HG02798 (cell line): Measurements from ENCODE around the gene PPIF.
A peak's percentile ranks its signal among the peaks of the same experiment; 100 is the strongest.

Experiments
- ATAC-seq: cut with Tn5 transposase; IDR thresholded peaks from one replicate; pipeline ENCODE4 v1.9.1; 2021; ENCODE audit warnings: mild to moderate bottlenecking; ENCODE audit not compliant: unreplicated experiment, poor library complexity

Gene PPIF

DNA sequence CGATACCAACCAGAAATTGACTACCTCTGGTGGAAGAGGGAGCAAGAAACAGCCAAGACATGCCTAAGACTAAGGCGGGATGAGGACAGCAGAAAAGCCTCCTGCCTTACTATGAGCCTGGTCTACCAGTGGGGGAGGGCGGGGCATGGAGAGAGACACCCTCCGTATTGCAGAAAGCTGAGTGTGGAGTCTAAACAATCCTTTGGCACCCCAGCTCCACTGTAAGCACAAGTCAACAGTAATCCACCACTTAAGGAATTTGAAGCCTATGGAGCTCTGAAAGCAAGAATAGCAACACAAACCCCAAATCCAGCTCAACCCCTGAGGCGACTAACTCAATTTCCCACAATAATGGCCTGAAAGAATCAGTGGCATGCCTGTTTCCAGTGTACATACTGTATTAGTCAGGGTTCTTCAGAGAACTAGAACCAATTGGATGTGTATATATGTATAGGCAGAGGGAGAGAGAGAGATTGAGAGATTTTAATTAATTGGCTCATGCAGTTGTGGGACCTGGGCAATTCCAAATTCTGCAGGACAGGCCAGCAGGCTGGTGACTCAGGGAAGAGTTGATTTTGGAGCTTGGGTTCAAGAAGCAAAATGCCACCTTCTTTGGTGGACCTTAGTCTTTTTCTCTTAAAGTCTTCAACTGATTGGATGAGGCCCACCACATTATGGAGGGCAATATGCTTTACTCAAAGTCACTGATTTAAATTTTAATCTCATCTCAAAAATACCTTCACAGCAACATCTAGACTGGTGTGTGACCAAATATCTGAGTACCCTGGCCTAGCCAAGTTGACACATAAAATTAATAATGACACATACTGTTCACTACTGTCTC, 13.5 kb downstream of the PPIF start:
- ATAC-seq, result no peak

DNA sequence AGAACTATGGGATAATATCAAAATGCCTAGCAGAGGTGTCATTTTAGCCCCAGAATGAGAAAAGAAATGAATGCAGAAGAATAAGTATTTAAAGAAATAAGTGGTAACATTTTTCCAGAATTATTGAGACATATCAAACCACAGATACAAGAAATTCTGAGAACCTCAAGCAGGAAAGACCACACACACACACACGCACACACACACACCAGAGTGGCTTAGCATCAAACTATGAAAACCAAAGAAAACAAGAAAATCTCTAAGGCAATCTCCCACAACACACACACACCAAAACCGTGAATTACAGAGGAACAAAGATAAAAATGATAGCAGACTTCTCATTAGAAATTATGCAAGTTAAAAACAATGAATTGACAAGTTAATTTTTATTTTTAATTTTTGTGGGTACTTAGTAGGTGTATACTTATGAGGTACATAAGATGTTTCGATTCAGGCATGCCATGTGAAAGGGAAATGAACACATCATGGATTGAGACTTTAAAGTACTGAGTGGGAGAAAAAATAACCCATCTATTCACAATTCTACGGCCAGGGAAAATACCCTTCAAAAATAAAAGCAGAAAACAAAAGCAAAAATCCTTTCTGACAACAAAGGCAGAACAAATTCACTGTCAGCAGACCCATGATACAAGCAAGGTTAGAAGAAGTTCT, 14.6 kb downstream of the PPIF start:
- ATAC-seq, result no peak

DNA sequence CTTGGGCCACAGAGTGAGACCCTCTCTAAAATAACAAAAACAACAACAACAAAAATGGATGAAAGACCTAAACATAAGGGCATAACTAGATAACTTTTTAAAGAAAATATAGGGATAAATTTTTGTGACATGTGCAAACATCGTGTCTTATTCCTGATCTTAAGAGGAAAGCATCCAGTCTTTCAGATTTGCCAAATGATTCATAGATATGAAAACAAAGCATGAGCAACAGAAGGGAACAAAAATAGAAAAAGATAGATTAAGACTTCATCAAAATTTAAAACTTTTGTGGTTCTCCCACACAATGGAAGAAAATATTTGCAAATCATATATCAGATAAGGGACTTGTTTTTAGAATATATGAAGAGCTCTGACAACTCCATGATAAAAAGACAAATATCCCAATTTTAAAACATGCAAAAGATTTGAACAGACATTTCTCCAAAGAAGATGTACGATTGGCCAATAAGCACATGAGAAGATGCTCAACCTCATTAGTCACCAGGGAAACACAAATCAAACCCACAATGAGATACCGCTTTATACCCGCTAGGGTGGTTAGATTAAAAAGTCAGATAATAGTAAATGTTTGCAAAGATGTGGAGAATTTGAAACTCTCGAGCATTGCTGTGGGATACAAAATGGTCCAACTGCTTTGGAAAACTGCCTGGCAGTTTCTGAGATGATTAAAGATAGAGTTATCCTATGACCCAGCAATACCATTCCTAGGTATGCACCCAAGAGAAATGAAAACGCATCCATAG, 20.3 kb downstream of the PPIF start:
- ATAC-seq, result no peak

DNA sequence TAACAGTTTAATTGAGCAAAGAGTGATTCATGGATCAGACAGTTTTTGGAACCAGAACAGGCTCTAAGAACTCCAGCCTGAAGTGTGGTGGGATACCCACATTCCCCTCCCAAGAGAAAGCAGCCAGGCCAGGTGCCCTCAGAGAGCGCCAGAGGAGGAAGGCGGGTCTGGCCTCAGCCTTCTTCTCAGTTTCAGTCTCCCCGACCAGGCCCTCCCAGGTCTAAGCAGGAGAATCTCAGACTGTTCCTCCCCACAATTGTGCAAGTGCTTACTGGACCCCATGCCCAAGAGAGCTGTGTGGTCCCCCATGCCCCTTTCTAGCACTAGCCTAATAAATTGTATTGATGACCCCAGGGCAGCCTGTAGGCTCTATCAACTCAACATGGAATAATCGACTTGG, 25.6 kb downstream of the PPIF start:
- no peak for ATAC-seq

DNA sequence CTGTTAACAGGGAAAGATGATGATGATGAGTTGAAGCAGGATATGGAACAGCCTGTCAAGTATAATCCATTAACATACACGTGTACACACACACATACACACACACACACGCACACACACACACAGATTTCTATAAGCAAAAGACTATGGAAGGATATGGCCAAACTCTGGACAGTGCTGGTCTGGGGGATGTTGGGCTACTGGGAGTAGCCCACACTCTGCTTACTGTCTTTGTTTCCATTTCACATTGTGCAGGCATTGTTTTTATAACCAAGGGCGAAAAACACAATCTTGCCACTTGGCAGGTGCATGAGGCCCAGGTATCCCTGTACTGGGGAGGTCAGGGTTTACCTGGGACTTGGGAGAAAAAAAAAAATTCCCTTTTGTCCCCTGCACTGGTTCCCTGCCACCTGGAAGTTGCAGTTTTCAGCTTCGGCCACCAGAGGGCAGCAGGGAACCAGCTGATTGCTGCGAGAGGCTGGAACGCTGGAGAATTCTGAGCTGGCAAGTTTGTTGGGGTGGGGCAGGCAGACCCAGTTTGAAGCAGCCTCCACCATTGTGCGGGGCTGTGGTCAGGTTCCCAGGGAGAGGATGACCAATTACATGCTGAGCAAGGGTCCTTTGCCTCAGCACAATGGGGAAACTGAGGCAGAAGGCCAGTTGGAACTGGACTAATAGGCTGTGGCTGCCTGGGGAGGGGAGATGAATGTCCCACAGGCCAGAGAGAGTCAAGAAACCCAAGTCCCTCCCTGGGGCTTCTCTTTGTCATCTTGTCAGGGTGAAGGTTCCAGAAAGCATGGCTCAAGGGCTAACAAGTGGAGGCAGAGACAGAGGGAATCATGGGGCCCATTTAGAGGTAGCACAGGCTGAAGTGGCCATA, 27.3 kb downstream of the PPIF start:
- peak; percentile 70 for ATAC-seq

DNA sequence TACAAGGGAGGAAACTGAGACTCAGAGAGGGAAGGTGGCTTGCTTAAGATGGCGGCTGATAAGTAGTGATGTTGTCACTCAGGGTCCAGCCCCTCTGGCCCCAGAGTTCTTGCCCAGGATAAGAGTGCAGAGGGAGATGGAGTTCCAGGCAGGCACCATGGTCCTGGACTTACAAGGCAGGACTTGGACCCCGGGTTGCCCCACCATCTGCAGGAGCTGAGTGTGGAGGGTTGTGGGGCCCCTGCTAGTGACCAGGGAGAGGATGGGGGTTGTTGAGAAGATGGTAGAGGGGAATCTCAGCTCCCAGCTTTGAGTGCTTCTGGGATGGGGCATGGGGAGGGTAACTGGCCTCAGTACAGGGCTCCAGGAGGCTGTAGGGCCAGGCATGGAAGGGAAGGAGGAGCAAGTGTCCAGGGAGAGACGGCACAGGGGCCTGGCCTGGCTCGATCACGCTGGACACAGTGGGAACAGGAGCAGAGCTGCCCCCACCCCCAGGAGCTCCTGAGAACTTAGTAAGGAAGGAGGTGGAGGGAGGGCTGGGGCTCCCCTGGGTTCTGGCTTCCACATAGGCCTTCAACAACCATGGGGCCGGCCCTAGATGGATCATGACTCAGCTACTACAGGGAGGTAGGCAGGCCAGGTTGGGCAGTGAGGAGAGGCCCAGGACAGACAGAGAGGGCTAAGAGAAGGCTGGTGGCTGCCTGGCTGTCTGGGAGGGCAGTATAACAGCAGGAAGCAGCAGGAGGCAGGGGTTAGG, 28.2 kb downstream of the PPIF start:
- ATAC-seq, result no peak

DNA sequence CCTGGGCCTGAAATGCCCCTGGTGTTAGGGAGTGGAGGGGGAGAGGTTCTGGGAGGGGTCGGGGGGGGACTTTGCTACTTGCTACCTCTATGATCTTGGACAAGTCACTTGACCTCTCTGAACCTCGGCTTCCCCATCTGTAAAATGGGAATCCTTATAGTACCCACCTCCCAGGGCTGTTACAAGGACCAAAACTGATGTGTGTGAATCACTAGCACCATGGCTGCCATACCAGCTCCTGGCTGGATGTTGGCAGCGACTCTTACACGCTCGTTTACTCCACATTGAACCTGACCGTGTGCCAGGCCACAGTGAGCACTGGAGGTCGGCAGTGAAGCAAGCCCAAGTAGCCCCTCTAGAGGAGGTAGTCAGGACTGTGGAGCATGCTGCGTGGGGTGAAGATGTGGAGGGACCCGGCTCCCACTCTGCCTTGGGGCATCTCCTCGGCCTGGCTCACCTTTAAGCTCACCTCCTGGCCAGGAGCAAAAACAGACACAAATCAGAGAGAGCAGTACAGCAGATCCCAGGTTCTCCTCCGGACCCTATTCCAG, 28.9 kb downstream of the PPIF start:
- no peak for ATAC-seq

DNA sequence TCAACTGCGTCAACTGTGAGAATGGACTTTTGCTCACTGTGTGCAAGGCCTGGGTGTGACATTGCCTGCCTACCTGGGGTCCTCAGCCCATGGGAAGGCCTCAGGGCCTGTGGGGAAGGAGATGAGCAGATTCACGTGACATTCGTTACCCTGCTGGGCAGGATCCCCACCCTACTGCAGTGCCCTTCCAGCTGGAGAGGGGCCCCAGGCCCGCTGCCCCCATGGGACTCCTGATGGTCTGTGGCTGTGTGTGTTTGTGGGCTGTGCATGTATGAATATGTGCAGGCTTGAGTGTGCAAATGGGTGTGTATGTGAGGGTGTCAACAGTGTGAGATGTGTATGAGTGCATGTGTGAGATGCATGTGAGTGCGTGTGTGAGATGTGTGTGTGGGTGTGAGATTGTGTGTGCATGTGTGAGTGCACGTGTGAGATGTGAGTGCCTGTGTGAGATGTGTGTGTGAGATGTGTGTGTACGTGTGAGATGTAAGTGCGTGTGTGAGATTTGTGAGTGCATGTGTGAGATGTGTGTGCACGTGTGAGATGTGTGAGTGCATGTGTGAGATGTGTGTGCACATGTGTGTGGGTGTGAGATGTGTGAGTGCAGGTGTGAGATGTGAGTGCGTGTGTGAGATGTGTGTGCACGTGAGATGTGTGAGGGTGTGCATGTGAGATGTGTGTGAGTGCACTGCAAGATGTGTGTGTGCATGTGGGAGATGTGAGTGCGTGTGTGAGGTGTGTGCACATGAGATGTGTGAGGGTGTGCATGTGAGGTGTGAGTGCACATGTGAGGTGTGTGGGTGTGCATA, 29.7 kb downstream of the PPIF start:
- ATAC-seq, result no peak

DNA sequence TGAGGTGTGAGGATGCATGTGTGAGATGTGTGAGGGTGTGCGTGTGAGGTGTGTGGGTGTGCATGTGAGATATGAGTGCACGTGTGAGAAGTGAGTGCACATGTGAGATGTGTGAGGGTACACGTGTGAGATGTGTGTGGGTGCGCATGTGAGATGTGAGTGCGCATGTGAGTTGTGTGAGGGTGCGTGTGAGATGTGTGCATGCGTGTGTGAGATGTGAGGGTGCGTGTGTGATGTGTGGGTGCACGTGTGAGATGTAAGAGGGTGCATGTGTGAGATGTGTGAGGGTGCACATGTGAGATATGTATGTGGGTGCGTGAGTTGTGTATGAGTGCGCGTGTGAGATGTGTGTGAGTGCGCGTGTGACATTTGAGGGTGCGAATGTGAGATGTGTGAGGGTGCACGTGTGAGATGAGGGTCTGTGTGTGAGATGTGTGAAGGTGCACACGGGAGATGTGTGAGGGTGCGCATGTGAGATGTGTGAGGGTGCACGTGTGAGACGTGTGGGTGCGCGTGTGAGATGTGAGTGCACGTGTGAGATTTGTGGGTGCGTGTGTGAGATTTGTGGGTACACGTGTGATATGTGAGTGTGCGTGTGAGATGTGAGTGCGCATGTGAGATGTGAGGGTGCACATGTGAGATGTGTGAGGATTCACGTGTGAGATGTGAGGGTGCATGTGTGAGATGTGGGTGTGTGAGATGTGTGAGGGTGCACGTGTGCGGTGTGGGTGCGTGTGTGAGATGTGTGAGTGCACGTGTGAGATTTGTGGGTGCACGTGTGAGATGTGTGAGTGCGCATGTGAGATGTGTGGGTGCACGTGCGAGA, 30.5 kb downstream of the PPIF start:
- ATAC-seq, result no peak

DNA sequence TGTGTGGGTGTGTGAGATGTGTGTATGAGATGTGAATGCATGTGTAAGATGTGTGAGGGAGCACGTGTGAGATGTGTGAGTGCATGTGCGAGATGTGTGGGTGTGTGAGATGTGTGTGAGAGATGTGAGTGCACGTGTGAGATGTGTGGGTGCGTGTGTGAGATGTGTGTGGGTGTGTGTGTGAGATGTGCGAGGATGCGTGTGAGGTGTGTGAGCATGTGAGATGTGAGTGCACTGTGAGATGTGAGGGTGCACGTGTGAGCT, 31.0 kb downstream of the PPIF start:
- ATAC-seq, result no peak

DNA sequence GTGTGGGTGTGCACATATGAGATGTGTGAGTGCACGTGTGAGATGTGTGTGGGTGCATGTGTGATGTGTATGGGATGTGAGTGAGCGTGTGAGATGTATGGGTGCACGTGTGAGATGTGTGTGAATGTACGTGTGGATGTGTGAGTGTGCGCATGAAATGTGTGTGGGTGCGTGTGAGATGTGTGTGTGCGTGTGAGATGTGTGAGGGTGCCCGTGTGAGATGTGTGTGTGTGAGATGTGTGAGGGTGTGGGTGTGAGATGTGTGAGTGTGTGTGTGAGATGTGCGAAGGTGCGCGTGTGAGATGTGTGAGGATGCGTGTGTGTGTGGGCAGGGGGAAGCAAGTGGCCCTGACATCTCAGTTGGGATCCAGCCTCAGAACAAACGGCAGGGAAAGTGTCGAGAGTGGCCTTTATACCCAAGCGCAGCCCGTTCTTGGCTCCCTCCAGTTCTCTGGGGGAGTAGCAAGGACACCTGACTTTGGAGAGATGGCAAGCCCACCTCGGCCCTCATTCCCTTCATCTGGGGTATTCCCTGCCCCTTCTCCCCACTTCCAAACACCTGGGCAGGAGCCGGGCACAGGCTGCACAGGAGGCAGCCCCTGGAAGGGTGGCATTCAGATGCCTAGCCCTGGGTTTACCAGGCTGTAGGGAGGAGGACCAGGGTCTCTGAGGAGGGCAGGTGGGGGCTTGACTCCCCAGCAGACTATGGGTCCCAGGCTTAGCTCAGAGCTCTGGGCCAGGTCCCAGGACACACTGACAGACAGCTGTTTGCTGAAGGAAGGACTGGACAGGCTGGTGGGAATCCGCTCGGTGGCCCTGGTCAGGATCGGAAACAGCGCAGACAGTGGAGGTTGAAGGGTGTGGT, 31.6 kb downstream of the PPIF start:
- ATAC-seq, result no peak

DNA sequence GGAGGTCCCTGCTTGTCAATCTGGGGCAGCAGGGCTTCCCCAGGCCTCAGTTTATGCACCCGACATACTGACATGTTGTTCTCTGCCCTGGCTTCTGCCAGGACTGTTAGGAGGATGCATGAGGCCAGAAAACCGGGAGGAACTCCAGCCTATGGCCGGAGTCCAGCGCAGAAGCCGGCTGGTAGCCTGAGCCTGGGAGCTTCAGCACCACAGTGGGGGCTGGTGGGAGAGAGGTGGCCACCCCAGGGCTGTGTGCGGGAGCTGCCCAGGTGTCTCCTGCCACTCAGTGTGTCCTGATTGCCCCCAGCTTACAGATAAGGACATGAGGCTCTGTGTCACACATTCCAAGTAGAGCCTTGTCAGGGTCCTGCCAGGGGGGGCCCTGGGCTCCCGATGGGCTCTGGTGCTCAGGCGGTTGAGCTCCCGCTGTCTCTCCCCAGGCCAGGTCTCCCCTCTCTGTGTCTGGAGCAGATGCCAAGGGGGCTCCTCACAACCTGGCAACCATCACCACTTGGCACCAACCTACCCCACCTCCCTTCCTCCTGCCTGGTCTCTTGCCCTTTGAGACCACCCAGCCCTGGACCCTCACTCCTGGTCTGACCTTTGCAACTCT, 32.3 kb downstream of the PPIF start:
- ATAC-seq, result no peak

DNA sequence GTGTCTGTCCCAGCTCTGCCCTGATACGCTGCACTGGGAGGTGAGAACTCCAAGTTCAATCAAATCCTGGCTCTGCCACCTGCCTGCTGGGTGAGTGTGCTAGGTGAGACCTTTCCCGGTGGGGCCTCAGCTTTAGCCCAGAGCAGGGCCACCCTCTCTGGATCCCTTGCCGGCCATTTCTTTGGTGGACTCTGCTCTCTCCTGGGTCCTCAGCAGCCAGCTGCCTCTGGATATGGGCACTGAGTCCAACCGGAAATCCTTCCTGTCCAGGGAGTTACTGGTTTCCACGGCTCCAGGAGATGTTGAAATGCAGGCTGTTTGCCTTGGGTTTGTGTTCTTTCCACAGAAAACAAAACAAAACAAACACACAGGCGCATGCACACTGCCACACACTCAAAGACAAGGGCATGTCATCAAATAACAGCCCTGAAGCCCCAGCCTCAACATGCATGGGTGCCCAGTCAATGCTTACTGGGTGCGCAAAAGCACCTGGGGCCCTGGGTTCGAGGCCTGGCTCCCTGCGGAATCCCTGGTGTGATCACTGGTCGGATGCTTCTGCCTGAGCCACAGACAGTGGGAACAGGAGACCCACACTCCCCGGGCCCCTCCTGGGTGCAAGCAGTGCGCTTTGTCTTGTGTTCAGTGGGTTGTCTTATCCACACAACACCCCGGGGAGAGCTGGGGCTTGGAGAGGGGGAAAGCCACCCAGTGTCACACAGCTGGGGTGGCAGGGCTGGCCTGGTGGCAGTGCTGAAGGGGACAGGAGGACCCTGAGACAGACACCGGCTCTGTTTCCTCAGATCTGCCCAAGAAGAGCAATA, 33.1 kb downstream of the PPIF start:
- no peak for ATAC-seq

DNA sequence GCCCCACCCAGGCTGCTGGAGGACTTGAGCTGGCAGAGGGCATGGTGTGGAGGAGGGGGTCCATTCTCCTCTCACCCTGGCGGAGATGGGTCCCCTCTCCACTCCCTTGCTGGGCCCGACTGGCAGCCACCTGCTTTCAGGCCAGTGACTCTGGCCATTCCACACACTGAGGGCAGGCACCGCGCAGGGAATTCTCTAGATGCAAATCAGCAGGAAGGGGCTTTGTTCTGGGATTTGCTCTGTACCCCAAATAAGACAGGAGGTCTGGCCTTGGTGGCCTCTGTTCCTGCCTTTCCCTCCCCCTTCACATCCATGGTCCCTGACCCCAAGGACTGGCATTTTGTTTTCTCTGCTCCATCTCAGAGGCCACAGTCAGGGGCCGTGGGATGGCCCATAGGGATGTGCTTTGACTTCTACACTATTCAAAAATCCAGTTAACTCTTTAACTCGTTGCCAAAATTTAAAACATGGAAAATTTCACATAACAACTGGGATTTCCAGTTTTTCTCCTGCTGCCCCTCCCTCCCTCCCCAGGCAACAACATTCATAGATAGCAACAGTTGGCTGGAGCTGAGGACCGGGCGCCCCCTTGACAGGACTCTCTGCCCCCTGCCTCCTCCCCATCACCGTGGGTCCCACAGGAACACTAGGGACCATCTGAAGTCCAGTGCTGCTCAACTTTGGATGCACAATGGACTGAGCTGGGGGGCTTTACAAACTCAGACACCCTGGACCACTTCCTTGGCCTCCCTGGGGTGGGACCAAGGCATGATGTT, 33.9 kb downstream of the PPIF start:
- no peak for ATAC-seq

DNA sequence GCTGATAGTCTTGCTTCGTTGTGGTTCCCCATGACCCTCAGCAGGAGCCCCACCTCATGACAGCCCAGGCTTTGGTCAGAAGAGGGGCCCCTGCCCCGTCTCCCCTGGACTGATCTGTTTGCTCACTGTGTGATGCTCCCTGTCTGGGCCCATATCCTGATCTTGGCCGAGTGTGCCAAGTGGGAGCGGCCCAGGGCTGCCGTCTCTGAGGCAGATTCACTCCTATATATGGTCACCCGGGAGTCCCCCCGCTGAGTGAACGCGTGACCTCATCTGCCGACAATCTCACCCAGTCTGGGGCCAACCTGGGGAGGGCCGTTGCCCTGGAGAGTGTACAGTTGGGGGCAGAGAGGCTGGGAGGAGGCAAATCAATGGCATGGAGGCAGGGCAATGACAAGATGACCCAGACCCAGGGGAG, 34.5 kb downstream of the PPIF start:
- no peak for ATAC-seq
